ENCODE measurements around the gene CMTM5.

Gene CMTM5

DNA sequence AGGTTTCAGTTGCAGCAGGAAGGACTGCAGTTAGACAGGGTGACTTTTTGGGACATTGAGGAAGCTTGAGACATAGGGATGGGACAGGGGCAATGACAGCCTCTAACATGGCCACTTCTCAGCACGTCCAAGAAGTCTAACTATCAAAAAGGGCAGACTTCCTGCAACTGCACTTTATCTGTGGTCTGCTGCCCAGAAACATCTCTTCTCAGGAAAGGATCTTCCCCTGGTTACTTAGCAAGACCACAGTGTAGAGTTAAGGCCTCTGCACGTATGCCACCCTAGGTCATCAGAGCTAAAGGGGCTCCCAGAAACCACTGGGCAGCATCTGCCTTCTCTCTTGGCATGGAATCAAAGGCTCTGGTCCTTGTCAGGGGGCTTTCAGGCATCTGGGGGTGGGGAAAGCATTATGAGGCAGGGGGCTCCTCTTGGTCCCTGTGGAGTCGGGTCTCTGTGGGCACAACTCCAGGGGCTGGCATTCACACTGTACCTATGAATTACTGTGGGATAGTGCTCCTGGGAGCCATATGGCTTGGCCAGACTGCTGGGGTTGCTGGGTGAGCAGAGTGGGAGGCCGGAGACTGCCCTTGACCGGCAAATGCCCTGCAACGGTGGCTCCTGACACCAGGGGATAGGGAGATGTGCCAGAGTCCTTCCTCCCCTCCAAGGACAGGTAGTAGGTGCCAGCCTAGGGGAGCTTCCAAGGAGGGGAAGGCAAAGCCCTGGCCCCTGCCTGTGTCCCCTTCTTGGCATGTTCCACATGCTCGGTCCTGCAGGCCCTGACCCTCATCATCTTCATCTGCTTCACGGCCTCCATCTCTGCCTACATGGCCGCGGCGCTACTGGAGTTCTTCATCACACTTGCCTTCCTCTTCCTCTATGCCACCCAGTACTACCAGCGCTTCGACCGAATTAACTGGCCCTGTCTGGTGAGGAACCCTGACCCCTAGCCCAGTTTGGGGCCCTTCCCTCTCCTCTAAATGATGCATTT lies 1.0 kb downstream of the CMTM5 start:
- TF ChIP-seq CTCF (IDR thresholded peaks at IDR 0.05; ENCODE audit: low read depth, low read length, missing control alignments) = no peak
- H3K4me3 ChIP-seq (ENCODE audit: low read depth, low read length) = no peak overlapping the region
- DNase-seq (ENCODE audit: low read depth) = no peak

DNA sequence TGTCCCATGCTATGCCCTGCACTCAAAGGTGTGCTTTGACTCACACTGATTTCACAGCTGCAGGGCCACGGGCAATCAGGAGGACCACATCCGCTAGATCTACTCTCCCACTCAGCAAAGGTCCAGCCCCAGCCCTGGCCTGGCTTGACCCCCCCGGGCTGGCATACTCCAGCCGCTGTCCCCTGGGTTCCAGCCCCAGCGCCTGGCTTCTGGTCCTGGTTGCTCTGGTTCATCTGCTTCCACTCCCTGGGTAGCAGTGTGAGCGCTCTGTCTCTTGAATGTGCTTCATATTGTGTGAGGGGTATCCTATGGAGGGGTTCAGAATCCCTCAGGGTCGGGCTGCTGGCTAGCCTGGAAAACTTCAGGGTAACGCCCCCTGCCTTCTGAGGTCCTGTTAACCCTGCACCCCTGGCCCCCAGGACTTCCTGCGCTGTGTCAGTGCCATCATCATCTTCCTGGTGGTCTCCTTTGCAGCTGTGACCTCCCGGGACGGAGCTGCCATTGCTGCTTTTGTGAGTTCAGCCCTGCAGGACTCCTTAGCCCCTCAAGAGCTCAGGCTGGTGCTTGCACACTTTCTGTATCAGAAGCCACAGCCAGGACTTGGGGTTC lies 1.9 kb downstream of the CMTM5 start:
- DNase-seq (ENCODE audit: low read depth) = no peak
- no peak overlapping the region for H3K4me3 ChIP-seq (ENCODE audit: low read depth, low read length)
- no peak for TF ChIP-seq CTCF (IDR thresholded peaks at IDR 0.05; ENCODE audit: low read depth, low read length, missing control alignments)

- DNase-seq (ENCODE audit: low read depth) = peak; percentile 4
- peak; percentile 96 for TF ChIP-seq CTCF (IDR thresholded peaks at IDR 0.05; ENCODE audit: low read depth, low read length, missing control alignments)
- no peak overlapping the region for H3K4me3 ChIP-seq (ENCODE audit: low read depth, low read length)
Measured at GRCh38 chr14:23379366-23380196, 2.7 kb downstream of the CMTM5 start.

DNA sequence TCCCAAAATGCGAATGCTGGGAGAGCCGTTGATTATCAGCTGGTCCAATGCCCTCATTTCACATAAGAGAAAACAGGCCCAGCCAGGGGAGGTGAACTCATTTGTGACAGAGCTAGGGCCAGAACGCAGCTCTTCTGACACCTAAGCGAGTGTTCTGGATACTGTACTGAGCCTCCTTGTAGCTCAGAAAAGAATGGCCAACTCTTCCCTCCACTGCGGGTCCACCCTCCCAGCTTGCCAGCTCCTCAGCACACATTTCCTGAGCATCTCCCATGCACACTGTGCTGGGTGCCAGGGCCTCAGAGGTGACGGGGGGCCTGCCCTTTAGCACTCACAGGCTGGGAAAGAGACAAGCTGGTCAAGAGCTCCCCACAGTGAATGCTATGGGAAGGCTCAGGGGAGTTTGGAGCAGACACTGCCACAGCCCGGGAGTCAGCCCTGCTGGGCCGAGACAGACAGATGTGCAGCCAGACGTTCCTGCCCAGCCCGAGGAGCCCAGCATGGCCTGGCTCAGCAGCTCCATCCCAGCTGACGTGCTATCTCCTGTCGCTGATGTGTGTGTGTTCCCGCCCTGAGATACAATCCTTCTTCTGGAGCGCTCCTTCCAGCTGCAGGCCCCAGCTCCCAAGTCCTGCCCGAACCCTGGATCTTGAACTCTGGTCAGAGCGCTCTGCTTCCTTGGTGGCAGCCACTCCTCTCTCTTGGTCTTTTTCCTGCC lies 3.5 kb downstream of the CMTM5 start:
- H3K4me3 ChIP-seq (ENCODE audit: low read depth, low read length) = no peak overlapping the region
- no peak for DNase-seq (ENCODE audit: low read depth)
- no peak for TF ChIP-seq CTCF (IDR thresholded peaks at IDR 0.05; ENCODE audit: low read depth, low read length, missing control alignments)

DNA sequence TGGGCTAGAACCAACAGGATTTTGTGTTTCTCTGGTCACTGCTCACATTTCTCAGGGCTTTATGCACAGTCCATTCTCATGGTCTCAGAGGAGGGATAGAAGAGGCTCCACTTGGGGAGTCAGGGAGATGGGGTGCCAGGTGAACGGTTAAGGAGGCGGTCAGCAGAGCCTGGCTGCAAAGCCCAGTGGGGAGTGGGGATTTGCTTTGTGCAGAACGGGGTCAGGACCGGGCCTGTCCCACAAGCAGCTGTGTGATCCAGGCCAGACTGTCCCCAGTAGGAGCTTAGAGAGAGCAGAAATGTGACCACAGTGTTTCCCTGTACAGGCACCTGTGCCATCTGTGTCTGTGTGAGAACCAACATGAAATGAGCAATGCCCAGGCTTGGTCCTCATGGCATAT lies 4.1 kb downstream of the CMTM5 start:
- no peak for TF ChIP-seq CTCF (IDR thresholded peaks at IDR 0.05; ENCODE audit: low read depth, low read length, missing control alignments)

GRCh38 chr14:23381871-23382270 lies 5.0 kb downstream of the CMTM5 start:
- DNase-seq (ENCODE audit: low read depth) = no peak
- TF ChIP-seq CTCF (IDR thresholded peaks at IDR 0.05; ENCODE audit: low read depth, low read length, missing control alignments) = no peak
- H3K4me3 ChIP-seq (ENCODE audit: low read depth, low read length) = no peak overlapping the region

More for the DNA sequence above, 4.1 kb downstream of the CMTM5 start:
- DNase-seq (ENCODE audit: low read depth) = no peak
- H3K4me3 ChIP-seq (ENCODE audit: low read depth, low read length) = no peak overlapping the region
